Measurements from ENCODE around the gene CD248.
"Not testable (repeated sequence)": the region's sequence is repeated elsewhere in the genome, so short reads cannot be mapped to it uniquely, and the experiment has no call there.

Gene CD248

GRCh38 chr11:66279092-66279734 is 37.6 kb downstream of the CD248 start:
- Histone ChIP-seq H4K20me1 (ENCODE audit: low read depth, low read length) (no peaks in the 10 kb centered on the region; the same call in 1 of the 2 replicates), H3K4me3 (ENCODE audit: insufficient read depth, low read length, poor library complexity, severe bottlenecking) (no peak overlapping the region), H3K36me3 (ENCODE audit: low read length) (0 out of 2 replicates have a peak, but pooled peaks cover 2% of the 10 kb centered on the region), H3K9me3 (ENCODE audit: insufficient read depth, low read length) (no peaks in the 10 kb centered on the region), H3F3A (ENCODE audit: insufficient read depth) (peaks cover 5% of the 10 kb centered on the region; the same call in 1 of the 2 replicates), H3K9me2 (replicated peaks; ENCODE audit: insufficient read depth, low read length) (no peaks in the 10 kb centered on the region), H3K79me2 (ENCODE audit: insufficient read depth, low read length) (no peaks in the 10 kb centered on the region), H3K9ac (ENCODE audit: low read length) (no peak overlapping the region), H3K27ac (ENCODE audit: low read depth, low read length) (no peak overlapping the region), H2AFZ (ENCODE audit: low read depth, low read length, severe bottlenecking) (no peak overlapping the region), H3K4me2 (ENCODE audit: low read depth, low read length, poor library complexity, severe bottlenecking) (no peak overlapping the region), H3K27me3 (ENCODE audit: low read length) (no peaks in the 10 kb centered on the region)
- TF ChIP-seq EZH2phosphoT487 (conservative IDR thresholded peaks at IDR 0.05; ENCODE audit: low read length), result no peak
- no peak for TF ChIP-seq CTCF (IDR thresholded peaks at IDR 0.05; ENCODE audit: insufficient read depth, low read length, poor library complexity, severe bottlenecking)

GRCh38 chr11:66278363-66279091 is 38.3 kb downstream of the CD248 start:
- no peak for TF ChIP-seq CTCF (IDR thresholded peaks at IDR 0.05; ENCODE audit: insufficient read depth, low read length, poor library complexity, severe bottlenecking)
- TF ChIP-seq EZH2phosphoT487 (conservative IDR thresholded peaks at IDR 0.05; ENCODE audit: low read length), result no peak
- H3K9ac ChIP-seq (ENCODE audit: low read length), result no peak overlapping the region
- no peaks in the 10 kb centered on the region for H3K79me2 ChIP-seq (ENCODE audit: insufficient read depth, low read length)
- H3K9me2 ChIP-seq (replicated peaks; ENCODE audit: insufficient read depth, low read length), result no peaks in the 10 kb centered on the region
- H3K27me3 ChIP-seq (ENCODE audit: low read length), result no peaks in the 10 kb centered on the region
- no peaks in the 10 kb centered on the region; the same call in 1 of the 2 replicates for H4K20me1 ChIP-seq (ENCODE audit: low read depth, low read length)
- H3K4me3 ChIP-seq (ENCODE audit: insufficient read depth, low read length, poor library complexity, severe bottlenecking), result no peak overlapping the region
- H3K27ac ChIP-seq (ENCODE audit: low read depth, low read length), result no peak overlapping the region
- H2AFZ ChIP-seq (ENCODE audit: low read depth, low read length, severe bottlenecking), result no peak overlapping the region
- H3K9me3 ChIP-seq (ENCODE audit: insufficient read depth, low read length), result no peaks in the 10 kb centered on the region
- peaks cover 5% of the 10 kb centered on the region; the same call in 1 of the 2 replicates for H3F3A ChIP-seq (ENCODE audit: insufficient read depth)
- 0 out of 2 replicates have a peak, but pooled peaks cover 5% of the 10 kb centered on the region for H3K36me3 ChIP-seq (ENCODE audit: low read length)
- peak overlapping the region; percentile 29 for H3K4me2 ChIP-seq (ENCODE audit: low read depth, low read length, poor library complexity, severe bottlenecking)

GRCh38 chr11:66277471-66278362 is 39.1 kb downstream of the CD248 start, which contains the start of gene CNIH2:
Gene CNIH2 (plus strand): TSS chr11:66278175. CDS start chr11:66278457, 282 bp downstream.
- H3K9me3 ChIP-seq (ENCODE audit: insufficient read depth, low read length), result no peaks in the 10 kb centered on the region
- no peak within 1 kb of the TSS for H2AFZ ChIP-seq (ENCODE audit: low read depth, low read length, severe bottlenecking)
- no peak for TF ChIP-seq EZH2phosphoT487 (conservative IDR thresholded peaks at IDR 0.05; ENCODE audit: low read length)
- no peak for TF ChIP-seq CTCF (IDR thresholded peaks at IDR 0.05; ENCODE audit: insufficient read depth, low read length, poor library complexity, severe bottlenecking)
- no peaks in the 10 kb centered on the region for H3K79me2 ChIP-seq (ENCODE audit: insufficient read depth, low read length)
- peaks cover 5% of the 10 kb centered on the region; the same call in 1 of the 2 replicates for H3F3A ChIP-seq (ENCODE audit: insufficient read depth)
- no peak within 1 kb of the TSS for H3K27ac ChIP-seq (ENCODE audit: low read depth, low read length)
- H3K9ac ChIP-seq (ENCODE audit: low read length), result peak within 1 kb of the TSS; percentile 39; the same call in 1 of the 2 replicates
- H3K27me3 ChIP-seq (ENCODE audit: low read length), result no peaks in the 10 kb centered on the region
- no peaks in the 10 kb centered on the region; the same call in 1 of the 2 replicates for H4K20me1 ChIP-seq (ENCODE audit: low read depth, low read length)
- H3K4me3 ChIP-seq (ENCODE audit: insufficient read depth, low read length, poor library complexity, severe bottlenecking), result no peak within 1 kb of the TSS
- no peaks in the 10 kb centered on the region for H3K9me2 ChIP-seq (replicated peaks; ENCODE audit: insufficient read depth, low read length)
- H3K36me3 ChIP-seq (ENCODE audit: low read length), result 0 out of 2 replicates have a peak, but pooled peaks cover 5% of the 10 kb centered on the region
- H3K4me2 ChIP-seq (ENCODE audit: low read depth, low read length, poor library complexity, severe bottlenecking), result peak within 1 kb of the TSS; percentile 57

GRCh38 chr11:66277064-66277463 is 39.8 kb downstream of the CD248 start:
- H3K36me3 ChIP-seq (ENCODE audit: low read length); H3K9me3 ChIP-seq (ENCODE audit: insufficient read depth, low read length); H3K27ac ChIP-seq (ENCODE audit: low read depth, low read length); H4K20me1 ChIP-seq (ENCODE audit: low read depth, low read length); H3K4me2 ChIP-seq (ENCODE audit: low read depth, low read length, poor library complexity, severe bottlenecking); H3F3A ChIP-seq (ENCODE audit: insufficient read depth); H3K27me3 ChIP-seq (ENCODE audit: low read length); H3K9ac ChIP-seq (ENCODE audit: low read length); H3K79me2 ChIP-seq (ENCODE audit: insufficient read depth, low read length); H3K4me3 ChIP-seq (ENCODE audit: insufficient read depth, low read length, poor library complexity, severe bottlenecking); H3K9me2 ChIP-seq (replicated peaks; ENCODE audit: insufficient read depth, low read length); H2AFZ ChIP-seq (ENCODE audit: low read depth, low read length, severe bottlenecking): not testable (repeated sequence)

- H3K4me2 ChIP-seq (ENCODE audit: low read depth, low read length, poor library complexity, severe bottlenecking), result not testable (repeated sequence)
Measured at GRCh38 chr11:66276619-66277018, 40.2 kb downstream of the CD248 start.

More at GRCh38 chr11:66276619-66277018, 40.2 kb downstream of the CD248 start:
- H3K79me2 ChIP-seq (ENCODE audit: insufficient read depth, low read length); H3K27ac ChIP-seq (ENCODE audit: low read depth, low read length); H3K4me3 ChIP-seq (ENCODE audit: insufficient read depth, low read length, poor library complexity, severe bottlenecking); H4K20me1 ChIP-seq (ENCODE audit: low read depth, low read length); H3F3A ChIP-seq (ENCODE audit: insufficient read depth); H3K36me3 ChIP-seq (ENCODE audit: low read length); H2AFZ ChIP-seq (ENCODE audit: low read depth, low read length, severe bottlenecking); H3K9ac ChIP-seq (ENCODE audit: low read length); H3K27me3 ChIP-seq (ENCODE audit: low read length); H3K9me3 ChIP-seq (ENCODE audit: insufficient read depth, low read length); H3K9me2 ChIP-seq (replicated peaks; ENCODE audit: insufficient read depth, low read length): not testable (repeated sequence)
